T-helper 2 cell treated with Interferon-gamma antibody and Interleukin-4, amounts not matched to agents 100 ng/mL and 5 ng/mL, for 36 hours (primary cell): Measurements from ENCODE around the gene RPS25. TPM values are rescaled to one million over a fixed set of nuclear protein-coding genes. Genes with fewer than 3 reads are reported as not detected.
"Not testable (repeated sequence)": the region's sequence is repeated elsewhere in the genome, so short reads cannot be mapped to it uniquely, and the experiment has no call there.

Experiments used
- intact Hi-C: fragments of 100-400 bp; cut with micrococcal nuclease; formaldehyde crosslinking; loops from one replicate; pipeline ENCODE4 v1.15.1; 2023
- total RNA-seq: library from RNA; stranded (reverse); gene quantifications from 2 replicates; pipeline ENCODE4 v1.2.3, GENCODE V29; 2022

The RPS25 gene
- total RNA-seq, 1 donor from 2014 or later: 1,476 TPM

GRCh38 chr11:119017377-119017776 lies 766 bp downstream of the RPS25 start:
- intact Hi-C loops: not testable (repeated sequence)

- intact Hi-C loops: no loop called here
Measured at GRCh38 chr11:119016216-119017009, 1.7 kb downstream of the RPS25 start.

- intact Hi-C loops: no loop called here
Measured at GRCh38 chr11:119015054-119015611, 3.0 kb downstream of the RPS25 start.

- intact Hi-C loops: no loop called here
Measured at GRCh38 chr11:119014209-119014924, 3.8 kb downstream of the RPS25 start.

- intact Hi-C loops: no loop called here
Measured at GRCh38 chr11:119012629-119013170, 5.4 kb downstream of the RPS25 start.

- intact Hi-C loops: no loop called here
Measured at GRCh38 chr11:119011476-119012053, 6.6 kb downstream of the RPS25 start.

GRCh38 chr11:119006656-119007055 lies 11.5 kb downstream of the RPS25 start:
- intact Hi-C loops: no loop called here

GRCh38 chr11:119000906-119001305 lies 17.2 kb downstream of the RPS25 start:
- intact Hi-C loops: no loop called here

GRCh38 chr11:118998822-118999221 lies 19.3 kb downstream of the RPS25 start:
- intact Hi-C loops: loop anchor here (1.0 kb wide), 2 partner anchors 19 to 31 kb away; partner anchors contain the start of genes RPS25, SLC37A4 and TRAPPC4

- intact Hi-C loops: loop anchor here (1.0 kb wide), 2 partner anchors 20 to 32 kb away; partner anchors contain the start of genes RPS25, SLC37A4 and TRAPPC4
Measured at GRCh38 chr11:118998388-118998717, 19.8 kb downstream of the RPS25 start.

- intact Hi-C loops: loop anchor here (1.0 kb wide), 4 partner anchors 20 to 207 kb away; partner anchors contain the start of genes DDX6, RPS25, SLC37A4 and TRAPPC4
Measured at GRCh38 chr11:118997627-118998387, 20.3 kb downstream of the RPS25 start, which contains the start of gene CENATAC. Gene CENATAC, plus strand, starts transcription at chr11:118998138. Its CDS starts 60 bp downstream, at chr11:118998198.

- intact Hi-C loops: loop anchor here (1.0 kb wide), 2 partner anchors 67 to 206 kb away; partner anchors contain the start of gene DDX6
Measured at GRCh38 chr11:118996926-118997626, 21.1 kb downstream of the RPS25 start.

GRCh38 chr11:118991486-118992038 lies 26.6 kb downstream of the RPS25 start:
- intact Hi-C loops: not testable (repeated sequence)

- intact Hi-C loops: no loop called here
Measured at GRCh38 chr11:118988280-118988679, 29.9 kb downstream of the RPS25 start.

GRCh38 chr11:118984825-118985224 lies 33.3 kb downstream of the RPS25 start:
- intact Hi-C loops: no loop called here

GRCh38 chr11:118984337-118984736 lies 33.8 kb downstream of the RPS25 start:
- intact Hi-C loops: not testable (repeated sequence)

GRCh38 chr11:118980191-118980881 lies 37.8 kb downstream of the RPS25 start:
- intact Hi-C loops: no loop called here

GRCh38 chr11:118979434-118979833 lies 38.7 kb downstream of the RPS25 start:
- intact Hi-C loops: no loop called here
